Lung microvascular endothelial cell (primary cell): Measurements from ENCODE around the gene PTPRN2. TPM values are rescaled to one million over a fixed set of nuclear protein-coding genes. Genes with fewer than 3 reads are reported as not detected.

Experiments used
- DNase-seq, 2 donors: peaks; one replicate each; pipeline versions ENCODE4 v3.0.0 to v3.0.0-alpha.2; 2010; ENCODE audit warnings: low read depth in 2 of 2
- total RNA-seq: library from RNA; depleted of rRNA; stranded (reverse); fragments of >200 nt; gene quantifications from 2 replicates; pipeline ENCODE4 v1.2.1, GENCODE V29; 2014

PTPRN2 gene
- total RNA-seq, 1 donor from 2014 or later: 4.6 TPM

GRCh38 chr7:157840914-157841772, 746.5 kb downstream of the PTPRN2 start:
- DNase-seq: no peak

GRCh38 chr7:157840174-157840913, 747.3 kb downstream of the PTPRN2 start:
- no peak for DNase-seq

GRCh38 chr7:157839672-157840167, 747.9 kb downstream of the PTPRN2 start:
- no peak for DNase-seq

- DNase-seq: no peak
Measured at GRCh38 chr7:157839226-157839625, 748.4 kb downstream of the PTPRN2 start.

GRCh38 chr7:157837561-157837960, 750.1 kb downstream of the PTPRN2 start:
- no peak for DNase-seq

- DNase-seq: no peak
Measured at GRCh38 chr7:157837047-157837446, 750.6 kb downstream of the PTPRN2 start.

GRCh38 chr7:157834501-157835163, 753.0 kb downstream of the PTPRN2 start:
- no peak for DNase-seq

- DNase-seq: no peak
Measured at GRCh38 chr7:157832866-157833607, 754.6 kb downstream of the PTPRN2 start.

GRCh38 chr7:157832421-157832820, 755.2 kb downstream of the PTPRN2 start:
- no peak for DNase-seq

- DNase-seq: no peak
Measured at GRCh38 chr7:157832006-157832405, 755.6 kb downstream of the PTPRN2 start.

GRCh38 chr7:157831143-157831905, 756.3 kb downstream of the PTPRN2 start:
- DNase-seq: no peak

GRCh38 chr7:157830331-157830730, 757.3 kb downstream of the PTPRN2 start:
- no peak for DNase-seq

GRCh38 chr7:157829491-157829890, 758.1 kb downstream of the PTPRN2 start:
- no peak for DNase-seq

- DNase-seq: no peak
Measured at GRCh38 chr7:157828881-157829280, 758.7 kb downstream of the PTPRN2 start.

- DNase-seq: no peak
Measured at GRCh38 chr7:157828190-157828589, 759.4 kb downstream of the PTPRN2 start.

GRCh38 chr7:157827863-157828160, 759.8 kb downstream of the PTPRN2 start:
- no peak for DNase-seq

- DNase-seq: no peak
Measured at GRCh38 chr7:157827045-157827862, 760.4 kb downstream of the PTPRN2 start.

- no peak for DNase-seq
Measured at GRCh38 chr7:157826566-157826965, 761.1 kb downstream of the PTPRN2 start.

- no peak for DNase-seq
Measured at GRCh38 chr7:157825325-157825724, 762.3 kb downstream of the PTPRN2 start.

GRCh38 chr7:157824819-157825121, 762.9 kb downstream of the PTPRN2 start:
- no peak for DNase-seq
